HG03558 (cell line): Measurements from ENCODE around the gene PREB.
"Not testable (repeated sequence)": the region's sequence is repeated elsewhere in the genome, so short reads cannot be mapped to it uniquely, and the experiment has no call there.

Source experiments
- ATAC-seq: cut with Tn5 transposase; IDR thresholded peaks from one replicate; pipeline ENCODE4 v1.9.1; 2021; ENCODE audit warnings: moderate number of reproducible peaks; ENCODE audit not compliant: unreplicated experiment; ENCODE audit errors: extremely low read depth

Gene PREB

GRCh38 chr2:27128668-27129571, 5.5 kb downstream of the PREB start:
- ATAC-seq = no peak

GRCh38 chr2:27127883-27128667, 6.4 kb downstream of the PREB start:
- no peak for ATAC-seq

GRCh38 chr2:27126252-27126710, 8.2 kb downstream of the PREB start:
- no peak for ATAC-seq

GRCh38 chr2:27125104-27125503, 9.3 kb downstream of the PREB start:
- ATAC-seq = no peak

- ATAC-seq = no peak
Observed at GRCh38 chr2:27123302-27124150, 10.9 kb downstream of the PREB start, which contains the start of gene ABHD1. Gene ABHD1, plus strand, starts transcription at chr2:27123815. Its CDS starts 134 bp downstream, at chr2:27123949.

- no peak for ATAC-seq
Observed at GRCh38 chr2:27122791-27123190, 11.6 kb downstream of the PREB start.

GRCh38 chr2:27121906-27122305, 12.5 kb downstream of the PREB start:
- ATAC-seq = no peak

- not testable (repeated sequence) for ATAC-seq
Observed at GRCh38 chr2:27119330-27119670, 15.1 kb downstream of the PREB start.

- ATAC-seq = no peak
Observed at GRCh38 chr2:27118525-27119329, 15.7 kb downstream of the PREB start, which contains the start of gene CGREF1. Gene CGREF1, minus strand, starts transcription at chr2:27119128. Its CDS starts 14,762 bp downstream, at chr2:27104366.

- ATAC-seq = no peak
Observed at GRCh38 chr2:27117995-27118524, 16.4 kb downstream of the PREB start.

- ATAC-seq = no peak
Observed at GRCh38 chr2:27115519-27115918, 18.9 kb downstream of the PREB start.

GRCh38 chr2:27111392-27112078, 22.9 kb downstream of the PREB start:
- ATAC-seq = not testable (repeated sequence)

GRCh38 chr2:27110603-27111352, 23.7 kb downstream of the PREB start:
- ATAC-seq = not testable (repeated sequence)

GRCh38 chr2:27109083-27109482, 25.4 kb downstream of the PREB start:
- ATAC-seq = no peak

GRCh38 chr2:27108221-27108620, 26.2 kb downstream of the PREB start:
- ATAC-seq = no peak

- no peak for ATAC-seq
Observed at GRCh38 chr2:27105981-27106380, 28.5 kb downstream of the PREB start.

GRCh38 chr2:27102329-27102728, 32.1 kb downstream of the PREB start:
- no peak for ATAC-seq

- no peak for ATAC-seq
Observed at GRCh38 chr2:27100036-27100435, 34.4 kb downstream of the PREB start.
